ENCODE results near the gene PCBP1. TPM values are rescaled to one million over a fixed set of nuclear protein-coding genes. Genes with fewer than 3 reads are reported as not detected.

PCBP1 gene
- total RNA-seq, 1 donor: 55.7 TPM

GRCh38 chr2:70061317-70061716 lies 26.0 kb upstream of the PCBP1 start:
- Histone ChIP-seq H3K27ac (ENCODE audit: low read depth, low read length) (no peak overlapping the region), H3K4me2 (ENCODE audit: insufficient read depth, low read length) (no peak overlapping the region), H3K4me3 (ENCODE audit: insufficient read depth, low read length) (no peak overlapping the region), H2AFZ (ENCODE audit: low read length) (no peak overlapping the region), H3K36me3 (ENCODE audit: insufficient read depth, low read length) (peaks cover 24% of the 10 kb centered on the region), H4K20me1 (ENCODE audit: insufficient read depth, low read length) (no peaks in the 10 kb centered on the region), H3K9me3 (ENCODE audit: low read depth, low read length) (no peaks in the 10 kb centered on the region), H3K4me1 (ENCODE audit: insufficient read depth, low read length) (no peaks in the 10 kb centered on the region), H3K27me3 (ENCODE audit: insufficient read depth, low read length) (no peaks in the 10 kb centered on the region), H3K79me2 (ENCODE audit: insufficient read depth, low read length) (no peaks in the 10 kb centered on the region)
- TF ChIP-seq CTCF (IDR thresholded peaks at IDR 0.05; ENCODE audit: extremely low read depth, low read depth, low read length): no peak
- no peak for DNase-seq (ENCODE audit: insufficient read length, low spot score, missing footprints)

GRCh38 chr2:70062270-70062669 lies 25.0 kb upstream of the PCBP1 start:
- H3K9me3 ChIP-seq (ENCODE audit: low read depth, low read length): no peaks in the 10 kb centered on the region
- no peaks in the 10 kb centered on the region for H4K20me1 ChIP-seq (ENCODE audit: insufficient read depth, low read length)
- no peaks in the 10 kb centered on the region for H3K4me1 ChIP-seq (ENCODE audit: insufficient read depth, low read length)
- no peaks in the 10 kb centered on the region for H3K27me3 ChIP-seq (ENCODE audit: insufficient read depth, low read length)
- H2AFZ ChIP-seq (ENCODE audit: low read length): no peak overlapping the region
- H3K4me2 ChIP-seq (ENCODE audit: insufficient read depth, low read length): no peak overlapping the region
- H3K36me3 ChIP-seq (ENCODE audit: insufficient read depth, low read length): peaks cover 24% of the 10 kb centered on the region
- no peak for TF ChIP-seq CTCF (IDR thresholded peaks at IDR 0.05; ENCODE audit: extremely low read depth, low read depth, low read length)
- H3K4me3 ChIP-seq (ENCODE audit: insufficient read depth, low read length): no peak overlapping the region
- no peak for DNase-seq (ENCODE audit: insufficient read length, low spot score, missing footprints)
- no peaks in the 10 kb centered on the region for H3K79me2 ChIP-seq (ENCODE audit: insufficient read depth, low read length)
- no peak overlapping the region for H3K27ac ChIP-seq (ENCODE audit: low read depth, low read length)

GRCh38 chr2:70068119-70068518 lies 19.2 kb upstream of the PCBP1 start:
- H3K4me3 ChIP-seq (ENCODE audit: insufficient read depth, low read length): no peak overlapping the region
- H3K27me3 ChIP-seq (ENCODE audit: insufficient read depth, low read length): no peaks in the 10 kb centered on the region
- no peak for TF ChIP-seq CTCF (IDR thresholded peaks at IDR 0.05; ENCODE audit: extremely low read depth, low read depth, low read length)
- H3K79me2 ChIP-seq (ENCODE audit: insufficient read depth, low read length): no peaks in the 10 kb centered on the region
- peaks cover 10% of the 10 kb centered on the region for H3K36me3 ChIP-seq (ENCODE audit: insufficient read depth, low read length)
- H3K9me3 ChIP-seq (ENCODE audit: low read depth, low read length): no peaks in the 10 kb centered on the region
- H2AFZ ChIP-seq (ENCODE audit: low read length): no peak overlapping the region
- DNase-seq (ENCODE audit: insufficient read length, low spot score, missing footprints): no peak
- peaks cover 18% of the 10 kb centered on the region for H3K4me1 ChIP-seq (ENCODE audit: insufficient read depth, low read length)
- no peaks in the 10 kb centered on the region for H4K20me1 ChIP-seq (ENCODE audit: insufficient read depth, low read length)
- no peak overlapping the region for H3K27ac ChIP-seq (ENCODE audit: low read depth, low read length)
- H3K4me2 ChIP-seq (ENCODE audit: insufficient read depth, low read length): no peak overlapping the region

- Histone ChIP-seq H2AFZ (ENCODE audit: low read length) (no peak overlapping the region), H3K4me3 (ENCODE audit: insufficient read depth, low read length) (no peak overlapping the region), H3K79me2 (ENCODE audit: insufficient read depth, low read length) (no peaks in the 10 kb centered on the region), H3K27me3 (ENCODE audit: insufficient read depth, low read length) (no peaks in the 10 kb centered on the region), H3K4me2 (ENCODE audit: insufficient read depth, low read length) (no peak overlapping the region), H4K20me1 (ENCODE audit: insufficient read depth, low read length) (no peaks in the 10 kb centered on the region), H3K9me3 (ENCODE audit: low read depth, low read length) (no peaks in the 10 kb centered on the region), H3K4me1 (ENCODE audit: insufficient read depth, low read length) (peaks cover 18% of the 10 kb centered on the region), H3K36me3 (ENCODE audit: insufficient read depth, low read length) (peaks cover 11% of the 10 kb centered on the region), H3K27ac (ENCODE audit: low read depth, low read length) (peak overlapping the region; percentile 83)
- no peak for TF ChIP-seq CTCF (IDR thresholded peaks at IDR 0.05; ENCODE audit: extremely low read depth, low read depth, low read length)
- DNase-seq (ENCODE audit: insufficient read length, low spot score, missing footprints): no peak
Measured at GRCh38 chr2:70069049-70069448, 18.2 kb upstream of the PCBP1 start.
